Measurements from ENCODE around the gene GRM4. TPM values are rescaled to one million over a fixed set of nuclear protein-coding genes. Genes with fewer than 3 reads are reported as not detected.

Gene GRM4
- total RNA-seq, 1 experiment from 2014 or later = 5.6 TPM

DNA sequence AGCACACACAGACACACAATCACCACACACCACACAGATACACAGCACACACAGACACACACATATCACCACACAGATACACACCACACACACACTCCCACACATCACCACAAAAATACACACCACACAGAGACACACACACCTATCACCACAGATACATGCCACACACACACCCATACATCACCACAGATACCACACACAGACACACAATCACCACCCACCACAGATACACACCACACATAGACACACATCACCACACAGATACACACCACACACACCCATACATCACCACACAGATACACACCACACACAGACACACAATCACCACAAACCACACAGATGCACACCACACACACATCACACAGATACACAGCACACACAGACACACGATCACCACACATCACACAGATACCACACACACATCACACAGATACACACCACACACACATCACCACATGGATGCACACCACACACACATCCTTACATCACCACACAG, 74.0 kb downstream of the GRM4 start:
- H3K27ac Mint-ChIP-seq = no peak overlapping the region

More for the DNA sequence above, 74.0 kb downstream of the GRM4 start:
- H3K4me2 ChIP-seq (ENCODE audit: insufficient read depth, insufficient read length, low read length) = no peak overlapping the region
- no peak overlapping the region for H2BK120ac ChIP-seq (ENCODE audit: low read depth, low read length, poor library complexity, severe bottlenecking)
- no peak overlapping the region for H3T11ph ChIP-seq (ENCODE audit: low read length)
- H3K56ac ChIP-seq (ENCODE audit: insufficient read length, low read depth, low read length) = no peak overlapping the region
- H3K14ac ChIP-seq (ENCODE audit: insufficient read depth, low read length) = no peak overlapping the region
- H3K23ac ChIP-seq (ENCODE audit: insufficient read length, low read depth, low read length) = no peak overlapping the region
- H2BK20ac ChIP-seq (ENCODE audit: low read depth, low read length, poor library complexity, severe bottlenecking) = no peak overlapping the region
- H2BK12ac ChIP-seq (ENCODE audit: insufficient read length, low read depth, low read length) = no peak overlapping the region
- Mint-ChIP-seq H3K36me3 (ENCODE audit: insufficient read depth in 1 of 3, low read depth in 3 of 3) (no peaks in the 10 kb centered on the region), H3K27me3 (ENCODE audit: low read depth) (no peaks in the 10 kb centered on the region; the same call in 1 of the 2 replicates), H3K9me3 (no peaks in the 10 kb centered on the region), H3K4me1 (peaks cover 5 to 9% of the 10 kb centered on the region in 2 experiments; a peak in 3 of 4 replicates), H3K4me3 (no peak overlapping the region)
- WGBS (ENCODE audit: extremely low coverage, insufficient read length, low lambda C conversion rate) = no CpG with 5 or more reads among the region's 1 CpG
- no peaks in the 10 kb centered on the region for H3K23me2 ChIP-seq (ENCODE audit: insufficient read length, low read depth, low read length, poor library complexity, severe bottlenecking)
- H2AFZ ChIP-seq (ENCODE audit: low read length) = no peak overlapping the region
- H3K4me1 ChIP-seq (ENCODE audit: insufficient read depth, low read length) = no peaks in the 10 kb centered on the region
- H3K27ac ChIP-seq (ENCODE audit: insufficient read length, low read depth, low read length) = no peak overlapping the region
- no peak overlapping the region for H4K91ac ChIP-seq (ENCODE audit: insufficient read length, low read depth, low read length)
- H3K9me3 ChIP-seq (ENCODE audit: control insufficient read depth, low read depth, low read length) = no peaks in the 10 kb centered on the region
- H2AK5ac ChIP-seq (ENCODE audit: insufficient read length, low read length) = no peak overlapping the region
- no peak for DNase-seq
- no peak overlapping the region for H4K5ac ChIP-seq (ENCODE audit: insufficient read length, low read depth, low read length)
- no peaks in the 10 kb centered on the region for H3K27me3 ChIP-seq (ENCODE audit: insufficient read depth, low read length)
- H3K18ac ChIP-seq (ENCODE audit: insufficient read length, low read depth, low read length) = no peak overlapping the region
- no peak overlapping the region for H3K9ac ChIP-seq (ENCODE audit: extremely low read depth, insufficient read length, low read length)
- no peaks in the 10 kb centered on the region for H3K79me1 ChIP-seq (ENCODE audit: insufficient read depth, low read depth, low read length, poor library complexity, severe bottlenecking)
- no peak overlapping the region for H4K8ac ChIP-seq (replicated peaks; ENCODE audit: insufficient read length, low read depth, low read length)
- H3K4ac ChIP-seq (ENCODE audit: low read depth, low read length) = no peak overlapping the region
- H3K79me2 ChIP-seq (ENCODE audit: insufficient read depth, low read length) = no peaks in the 10 kb centered on the region
- no peak overlapping the region for H2BK5ac ChIP-seq (ENCODE audit: insufficient read length, low read length)
- no peaks in the 10 kb centered on the region for H4K20me1 ChIP-seq (ENCODE audit: control insufficient read depth, insufficient read depth, insufficient read length)
- TF ChIP-seq, protein P1, sequence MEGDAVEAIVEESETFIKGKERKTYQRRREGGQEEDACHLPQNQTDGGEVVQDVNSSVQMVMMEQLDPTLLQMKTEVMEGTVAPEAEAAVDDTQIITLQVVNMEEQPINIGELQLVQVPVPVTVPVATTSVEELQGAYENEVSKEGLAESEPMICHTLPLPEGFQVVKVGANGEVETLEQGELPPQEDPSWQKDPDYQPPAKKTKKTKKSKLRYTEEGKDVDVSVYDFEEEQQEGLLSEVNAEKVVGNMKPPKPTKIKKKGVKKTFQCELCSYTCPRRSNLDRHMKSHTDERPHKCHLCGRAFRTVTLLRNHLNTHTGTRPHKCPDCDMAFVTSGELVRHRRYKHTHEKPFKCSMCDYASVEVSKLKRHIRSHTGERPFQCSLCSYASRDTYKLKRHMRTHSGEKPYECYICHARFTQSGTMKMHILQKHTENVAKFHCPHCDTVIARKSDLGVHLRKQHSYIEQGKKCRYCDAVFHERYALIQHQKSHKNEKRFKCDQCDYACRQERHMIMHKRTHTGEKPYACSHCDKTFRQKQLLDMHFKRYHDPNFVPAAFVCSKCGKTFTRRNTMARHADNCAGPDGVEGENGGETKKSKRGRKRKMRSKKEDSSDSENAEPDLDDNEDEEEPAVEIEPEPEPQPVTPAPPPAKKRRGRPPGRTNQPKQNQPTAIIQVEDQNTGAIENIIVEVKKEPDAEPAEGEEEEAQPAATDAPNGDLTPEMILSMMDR (conservative IDR thresholded peaks at IDR 0.05) = no peak
- H2BK15ac ChIP-seq (ENCODE audit: low read depth, low read length) = no peak overlapping the region

Data from H9 (cell line).